HL-60 (cell line): ENCODE data around the gene COG8.

Experiments used
- DNase-seq, 2 experiments: peaks; one replicate each; pipeline ENCODE4 v3.0.0-alpha.2; 2010 to 2020; ENCODE audit warnings: low read depth in 1 of 2, low spot score in 1 of 2
- H3K27ac ChIP-seq: fragments of 250-450 bp; sonication (Bioruptor Pico); replicated peaks from 2 replicates; pipeline ENCODE4 v1.5.1; 2020; ENCODE audit warnings: mild to moderate bottlenecking, moderate library complexity
- H3K27me3 ChIP-seq: fragments of 250-450 bp; sonication (Bioruptor Pico); 2 replicates; pipeline ENCODE4 v1.5.1; 2021; ENCODE audit warnings: mild to moderate bottlenecking, moderate library complexity; ENCODE audit not compliant: insufficient read depth, poor library complexity, severe bottlenecking
- H3K4me3 ChIP-seq: replicated peaks from 2 replicates; pipeline ENCODE4 v1.5.1; 2011; ENCODE audit warnings: mild to moderate bottlenecking, control low read depth, low read length; ENCODE audit not compliant: insufficient read depth
- GABPA ChIP-seq: IDR thresholded peaks from 2 replicates; pipeline ENCODE4 v1.6.1; 2012; ENCODE audit warnings: low read depth
- POLR2AphosphoS5 ChIP-seq: IDR thresholded peaks from 2 replicates; pipeline ENCODE4 v1.6.1; 2012; ENCODE audit warnings: low read depth
- SPI1 ChIP-seq: IDR thresholded peaks from 2 replicates; pipeline ENCODE4 v1.6.1; 2012; ENCODE audit warnings: low read depth, mild to moderate bottlenecking, borderline replicate concordance
- TF ChIP-seq, protein P1 (sequence below): IDR thresholded peaks from 2 replicates; pipeline ENCODE4 v1.6.1; 2012; ENCODE audit warnings: low read depth; ENCODE audit not compliant: insufficient replicate concordance
- TF ChIP-seq, protein P2 (sequence below): IDR thresholded peaks from one replicate; pipeline ENCODE4 v1.5.1; 2011; ENCODE audit warnings: low read length, control low read depth, inconsistent platforms; ENCODE audit not compliant: insufficient read depth

COG8 gene

DNA sequence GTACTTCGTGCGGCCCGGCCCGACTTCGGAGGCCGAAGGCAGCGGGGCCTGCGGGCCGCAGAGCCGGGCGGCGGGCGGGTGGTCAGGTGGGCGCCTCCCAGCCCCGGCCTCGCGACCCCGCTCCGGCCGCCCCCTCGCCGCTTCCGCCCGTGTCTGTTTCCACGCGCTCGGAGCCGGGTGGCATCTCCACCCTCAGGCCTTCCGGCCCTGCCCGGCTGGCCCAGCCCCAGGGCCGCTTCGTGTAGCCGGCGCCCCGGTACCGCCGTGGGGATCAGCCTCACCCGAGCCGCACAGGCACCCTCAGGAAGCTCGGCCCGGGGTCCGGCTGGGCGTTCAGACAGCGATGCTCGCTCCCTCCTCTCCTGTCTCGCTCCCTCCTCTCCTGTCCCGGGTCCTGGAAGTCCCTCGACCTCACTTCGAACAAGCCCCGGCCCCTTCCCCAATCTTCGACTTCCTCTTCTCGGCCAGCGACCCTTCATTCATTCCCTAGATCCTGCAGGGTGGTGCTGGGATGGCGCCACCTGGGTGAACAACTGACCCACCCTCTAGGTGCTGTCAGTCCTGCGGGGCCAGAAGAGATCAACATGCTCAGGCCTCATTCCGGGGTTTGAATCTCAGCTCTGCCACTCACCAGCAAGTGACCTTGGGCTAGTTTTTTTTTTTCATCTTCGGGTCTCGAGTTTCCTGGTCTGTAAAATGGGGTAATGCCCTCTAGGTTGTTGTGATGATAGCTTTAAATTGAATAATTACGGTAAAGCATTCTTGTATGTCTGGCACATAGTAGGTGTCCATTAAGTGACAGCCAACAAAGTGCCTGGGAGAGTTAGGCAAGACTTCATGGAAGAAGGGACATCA lies 27.6 kb downstream of the COG8 start:
- TF ChIP-seq GABPA, result no peak
- TF ChIP-seq, protein P1, sequence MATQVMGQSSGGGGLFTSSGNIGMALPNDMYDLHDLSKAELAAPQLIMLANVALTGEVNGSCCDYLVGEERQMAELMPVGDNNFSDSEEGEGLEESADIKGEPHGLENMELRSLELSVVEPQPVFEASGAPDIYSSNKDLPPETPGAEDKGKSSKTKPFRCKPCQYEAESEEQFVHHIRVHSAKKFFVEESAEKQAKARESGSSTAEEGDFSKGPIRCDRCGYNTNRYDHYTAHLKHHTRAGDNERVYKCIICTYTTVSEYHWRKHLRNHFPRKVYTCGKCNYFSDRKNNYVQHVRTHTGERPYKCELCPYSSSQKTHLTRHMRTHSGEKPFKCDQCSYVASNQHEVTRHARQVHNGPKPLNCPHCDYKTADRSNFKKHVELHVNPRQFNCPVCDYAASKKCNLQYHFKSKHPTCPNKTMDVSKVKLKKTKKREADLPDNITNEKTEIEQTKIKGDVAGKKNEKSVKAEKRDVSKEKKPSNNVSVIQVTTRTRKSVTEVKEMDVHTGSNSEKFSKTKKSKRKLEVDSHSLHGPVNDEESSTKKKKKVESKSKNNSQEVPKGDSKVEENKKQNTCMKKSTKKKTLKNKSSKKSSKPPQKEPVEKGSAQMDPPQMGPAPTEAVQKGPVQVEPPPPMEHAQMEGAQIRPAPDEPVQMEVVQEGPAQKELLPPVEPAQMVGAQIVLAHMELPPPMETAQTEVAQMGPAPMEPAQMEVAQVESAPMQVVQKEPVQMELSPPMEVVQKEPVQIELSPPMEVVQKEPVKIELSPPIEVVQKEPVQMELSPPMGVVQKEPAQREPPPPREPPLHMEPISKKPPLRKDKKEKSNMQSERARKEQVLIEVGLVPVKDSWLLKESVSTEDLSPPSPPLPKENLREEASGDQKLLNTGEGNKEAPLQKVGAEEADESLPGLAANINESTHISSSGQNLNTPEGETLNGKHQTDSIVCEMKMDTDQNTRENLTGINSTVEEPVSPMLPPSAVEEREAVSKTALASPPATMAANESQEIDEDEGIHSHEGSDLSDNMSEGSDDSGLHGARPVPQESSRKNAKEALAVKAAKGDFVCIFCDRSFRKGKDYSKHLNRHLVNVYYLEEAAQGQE, result no peak
- TF ChIP-seq, protein P2, sequence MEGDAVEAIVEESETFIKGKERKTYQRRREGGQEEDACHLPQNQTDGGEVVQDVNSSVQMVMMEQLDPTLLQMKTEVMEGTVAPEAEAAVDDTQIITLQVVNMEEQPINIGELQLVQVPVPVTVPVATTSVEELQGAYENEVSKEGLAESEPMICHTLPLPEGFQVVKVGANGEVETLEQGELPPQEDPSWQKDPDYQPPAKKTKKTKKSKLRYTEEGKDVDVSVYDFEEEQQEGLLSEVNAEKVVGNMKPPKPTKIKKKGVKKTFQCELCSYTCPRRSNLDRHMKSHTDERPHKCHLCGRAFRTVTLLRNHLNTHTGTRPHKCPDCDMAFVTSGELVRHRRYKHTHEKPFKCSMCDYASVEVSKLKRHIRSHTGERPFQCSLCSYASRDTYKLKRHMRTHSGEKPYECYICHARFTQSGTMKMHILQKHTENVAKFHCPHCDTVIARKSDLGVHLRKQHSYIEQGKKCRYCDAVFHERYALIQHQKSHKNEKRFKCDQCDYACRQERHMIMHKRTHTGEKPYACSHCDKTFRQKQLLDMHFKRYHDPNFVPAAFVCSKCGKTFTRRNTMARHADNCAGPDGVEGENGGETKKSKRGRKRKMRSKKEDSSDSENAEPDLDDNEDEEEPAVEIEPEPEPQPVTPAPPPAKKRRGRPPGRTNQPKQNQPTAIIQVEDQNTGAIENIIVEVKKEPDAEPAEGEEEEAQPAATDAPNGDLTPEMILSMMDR, result no peak
- no peak for TF ChIP-seq POLR2AphosphoS5
- peak; percentile 38; the same call in 1 of the 2 replicates for TF ChIP-seq SPI1
- peak overlapping the region; percentile 56 for H3K27ac ChIP-seq
- DNase-seq, result peak in 1 of 2 experiments; percentile 35

DNA sequence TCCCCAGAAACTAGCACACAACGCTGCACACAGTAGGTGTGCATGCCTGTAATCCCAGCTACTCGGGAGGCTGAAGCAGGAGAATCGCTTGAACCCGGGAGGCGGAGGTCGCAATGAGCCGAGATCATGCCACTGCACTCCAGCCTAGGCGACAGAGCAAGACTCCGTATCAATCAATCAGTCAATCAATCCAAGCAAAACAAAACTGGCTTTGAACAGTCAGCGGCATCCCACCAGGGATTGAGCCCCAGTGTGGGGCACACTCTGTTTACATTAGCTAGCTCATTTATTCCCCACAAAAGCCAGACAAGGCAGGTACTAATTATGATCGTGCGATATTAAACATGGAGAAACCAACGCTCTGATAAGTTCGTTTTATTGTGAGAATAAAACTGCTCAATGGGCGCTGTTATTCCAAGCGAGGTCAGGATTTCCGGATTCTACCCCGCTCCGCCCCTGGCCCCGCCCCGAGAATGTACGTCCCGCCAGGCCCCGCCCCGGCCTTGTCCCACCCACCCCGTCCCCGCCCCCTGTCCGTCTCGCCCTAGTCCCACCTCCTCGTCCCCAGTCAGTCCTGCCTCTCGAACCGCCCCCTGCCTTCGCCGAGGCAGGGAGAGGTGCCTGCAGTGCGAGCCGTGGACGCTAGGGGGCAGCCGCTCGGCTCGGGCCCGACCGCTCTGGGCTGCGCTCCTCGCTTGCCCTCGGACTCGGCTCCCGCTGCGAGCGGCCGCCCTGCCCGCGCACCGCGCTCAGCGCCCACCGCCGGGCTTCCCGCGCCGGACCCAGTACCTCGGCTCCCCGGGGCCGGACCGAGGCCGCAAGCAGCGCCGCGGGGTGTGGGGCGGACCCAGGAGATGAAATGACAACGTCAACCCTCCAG lies 28.5 kb downstream of the COG8 start, which contains the start of gene VPS4A:
VPS4A (plus strand) TSS at position 698 of the 880 bp plus-strand sequence; CDS start at position 860, 162 bp downstream.
- no peaks in the 10 kb centered on the region for H3K27me3 ChIP-seq
- TF ChIP-seq, protein P1, result no peak
- TF ChIP-seq, protein P2, result peak; percentile 88
- TF ChIP-seq POLR2AphosphoS5, result no peak; the same call in 1 of the 2 replicates
- no peak for TF ChIP-seq GABPA
- peak within 1 kb of the TSS; percentile 91 for H3K4me3 ChIP-seq
- DNase-seq, result peak; percentile 91 to 96
- peak within 1 kb of the TSS; percentile 72 for H3K27ac ChIP-seq

More for the DNA sequence above, 27.6 kb downstream of the COG8 start:
- H3K27me3 ChIP-seq, result no peaks in the 10 kb centered on the region
- H3K4me3 ChIP-seq, result peak overlapping the region; percentile 91

DNA sequence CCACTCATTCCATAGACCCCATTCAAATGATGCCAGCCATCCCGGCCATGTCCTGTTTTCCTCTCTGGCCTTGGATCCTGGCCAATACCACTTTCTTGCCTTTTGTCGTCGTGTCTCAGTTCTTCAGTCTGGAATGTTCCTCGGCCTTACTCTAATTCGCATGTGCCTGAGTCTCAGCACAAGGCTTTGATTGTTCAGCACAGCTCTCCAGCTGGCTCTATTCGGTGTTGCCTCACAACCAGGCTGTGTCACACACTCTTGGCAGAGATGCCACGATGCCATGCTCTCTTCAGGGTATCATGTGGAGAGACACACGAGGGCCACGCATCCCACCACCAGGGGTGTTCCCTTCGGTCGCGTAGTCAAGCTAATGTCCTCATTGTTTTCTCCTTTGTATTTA lies 30.0 kb downstream of the COG8 start:
- no peak overlapping the region for H3K27ac ChIP-seq
- H3K4me3 ChIP-seq, result no peak overlapping the region
- H3K27me3 ChIP-seq, result no peaks in the 10 kb centered on the region
- no peak for DNase-seq
- TF ChIP-seq GABPA (no peak), SPI1 (no peak), POLR2AphosphoS5 (no peak)
- TF ChIP-seq, protein P2, result no peak
- TF ChIP-seq, protein P1, result no peak
